SK-N-SH (cell line): ENCODE measurements around the gene ZNF469. TPM values are rescaled to one million over a fixed set of nuclear protein-coding genes. Genes with fewer than 3 reads are reported as not detected.

Experiments
- CTCF ChIA-PET: fragments of 300-600, 350-600 bp; formaldehyde crosslinking; extraction: SDS; loops from one replicate; lab custom pipeline; 2021; lab: Yijun Ruan, JAX
- POLR2A ChIA-PET: fragments of 350-600 bp; sonication (Branson Sonifier 250); formaldehyde crosslinking; extraction: SDS; loops from one replicate; lab custom pipeline; 2020; ENCODE audit warnings: antibody characterized with exemption, inconsistent platforms; lab: Yijun Ruan, JAX
- DNase-seq: peaks from one replicate; pipeline ENCODE4 v3.0.0; 2012
- H2AFZ ChIP-seq: fragments of 200-600 bp; sonication (generic); 2 replicates; pipeline ENCODE4 v1.8.1; 2016; ENCODE audit warnings: antibody characterized with exemption, mild to moderate bottlenecking, low read depth
- H3F3A ChIP-seq: fragments of 200-600 bp; sonication (generic); replicated peaks from 2 replicates; pipeline ENCODE3; 2016; ENCODE audit warnings: antibody characterized with exemption, mild to moderate bottlenecking; ENCODE audit not compliant: insufficient read depth
- H3K27ac ChIP-seq, 2 experiments: fragments of 200-500 bp in 1 of 2; fragments of 200-600 bp in 1 of 2; sonication (Bioruptor generic) in 1 of 2; sonication (generic), shearing (Covaris generic) in 1 of 2; 2 replicates each; pipeline versions ENCODE4 v1.5.1 to v1.6.1; 2014 to 2016; ENCODE audit warnings: low read depth in 2 of 2, inconsistent platforms in 1 of 2, low read length in 1 of 2, mild to moderate bottlenecking in 1 of 2, mixed read lengths in 1 of 2
- H3K27me3 ChIP-seq: fragments of 200-600 bp; sonication (generic), shearing (Covaris generic); 2 replicates; pipeline ENCODE4 v1.6.1; 2016; ENCODE audit warnings: mixed run types; ENCODE audit not compliant: insufficient read depth
- H3K36me3 ChIP-seq, 2 experiments: fragments of 200-500 bp in 1 of 2; fragments of 200-600 bp in 1 of 2; sonication (Bioruptor generic) in 1 of 2; sonication (generic) in 1 of 2; replicated peaks in 1 of 2; 2 replicates each; pipeline versions ENCODE3 to v1.5.1; 2014 to 2016; ENCODE audit warnings: low read length in 1 of 2, mild to moderate bottlenecking in 1 of 2; ENCODE audit not compliant: insufficient read depth in 2 of 2, control insufficient read depth in 1 of 2
- H3K4me1 ChIP-seq, 2 experiments: fragments of 200-500 bp in 1 of 2; fragments of 200-600 bp in 1 of 2; sonication (Bioruptor generic) in 1 of 2; sonication (generic), shearing (Covaris generic) in 1 of 2; 2 replicates each; pipeline versions ENCODE4 v1.5.1 to v1.6.1; 2014 to 2016; ENCODE audit warnings: low read depth in 1 of 2, low read length in 1 of 2, mixed run types in 1 of 2; ENCODE audit not compliant: insufficient read depth in 2 of 2, control insufficient read depth in 1 of 2
- H3K4me2 ChIP-seq: fragments of 200-600 bp; sonication (generic), shearing (Covaris generic); 2 replicates; pipeline ENCODE4 v1.6.1; 2017; ENCODE audit warnings: mixed run types
- H3K4me3 ChIP-seq, 2 experiments: fragments of 200-500 bp in 1 of 2; fragments of 200-600 bp in 1 of 2; sonication (Bioruptor generic) in 1 of 2; sonication (generic), shearing (Covaris generic) in 1 of 2; 2 replicates each; pipeline versions ENCODE4 v1.5.1 to v1.8.1; 2014 to 2016; ENCODE audit warnings: low read depth in 2 of 2, inconsistent platforms in 1 of 2, low read length in 1 of 2, mild to moderate bottlenecking in 1 of 2, mixed read lengths in 1 of 2, moderate library complexity in 1 of 2
- H3K79me2 ChIP-seq: fragments of 200-600 bp; sonication (generic); 2 replicates; pipeline ENCODE4 v1.8.1; 2017; ENCODE audit warnings: mild to moderate bottlenecking; ENCODE audit not compliant: insufficient read depth
- H3K9ac ChIP-seq: fragments of 200-600 bp; sonication (generic); 2 replicates; pipeline ENCODE4 v1.6.1; 2017; ENCODE audit warnings: mixed run types
- H3K9me2 ChIP-seq: fragments of 200-600 bp; sonication (generic); 2 replicates; pipeline ENCODE4 v1.6.1; 2017; ENCODE audit warnings: mixed run types
- H3K9me3 ChIP-seq: fragments of 200-600 bp; sonication (generic); 2 replicates; pipeline ENCODE4 v1.6.1; 2017; ENCODE audit warnings: mixed run types, mild to moderate bottlenecking, moderate library complexity
- H4K20me1 ChIP-seq: fragments of 200-600 bp; sonication (generic); 2 replicates; pipeline ENCODE4 v1.6.1; 2017; ENCODE audit warnings: mild to moderate bottlenecking, mixed run types; ENCODE audit not compliant: insufficient read depth
- ELF1 ChIP-seq: IDR thresholded peaks from 2 replicates; pipeline ENCODE4 v1.4.0; 2012
- EZH2phosphoT487 ChIP-seq: fragments of 200-600 bp; sonication (generic); IDR thresholded peaks from 2 replicates; pipeline ENCODE4 v1.6.1; 2017; ENCODE audit warnings: low read depth, mixed run types, mild to moderate bottlenecking, antibody characterized with exemption, moderate library complexity, borderline replicate concordance
- FOSL2 ChIP-seq: IDR thresholded peaks from 2 replicates; pipeline ENCODE4 v1.4.0; 2012; ENCODE audit warnings: low read depth, mild to moderate bottlenecking, moderate library complexity, borderline replicate concordance
- FOXM1 ChIP-seq: IDR thresholded peaks from 2 replicates; pipeline ENCODE4 v1.4.0; 2012; ENCODE audit warnings: low read depth, mild to moderate bottlenecking
- IRF3 ChIP-seq: fragments of 150-350 bp; IDR thresholded peaks from 2 replicates; pipeline ENCODE4 v1.6.1; 2016; ENCODE audit warnings: mild to moderate bottlenecking, low read depth, low read length
- JUND ChIP-seq: IDR thresholded peaks from 2 replicates; pipeline ENCODE4 v1.4.0; 2012
- MEF2A ChIP-seq: IDR thresholded peaks from 2 replicates; pipeline ENCODE4 v1.4.0; 2012; ENCODE audit warnings: low read depth, borderline replicate concordance
- MXI1 ChIP-seq: IDR thresholded peaks from 2 replicates; pipeline ENCODE4 v1.6.1; 2012; ENCODE audit warnings: mild to moderate bottlenecking, low read depth, low read length, improper control_type of control experiment
- NFIC ChIP-seq: IDR thresholded peaks from 2 replicates; pipeline ENCODE4 v1.4.0; 2012; ENCODE audit warnings: borderline replicate concordance
- NRF1 ChIP-seq: IDR thresholded peaks from 2 replicates; pipeline ENCODE4 v1.6.1; 2012; ENCODE audit warnings: low read depth, mild to moderate bottlenecking, low read length
- POLR2AphosphoS5 ChIP-seq: IDR thresholded peaks from 2 replicates; pipeline ENCODE4 v1.6.1; 2012; ENCODE audit warnings: low read depth, low read length
- RAD21 ChIP-seq: IDR thresholded peaks from 2 replicates; pipeline ENCODE4 v1.6.1; 2012; ENCODE audit warnings: mild to moderate bottlenecking, low read length
- RFX5 ChIP-seq: IDR thresholded peaks from 2 replicates; pipeline ENCODE4 v1.6.1; 2012; ENCODE audit warnings: mild to moderate bottlenecking, improper control_type of control experiment, low read length
- SIN3A ChIP-seq: IDR thresholded peaks from 2 replicates; pipeline ENCODE4 v1.6.1; 2012; ENCODE audit warnings: low read depth, mild to moderate bottlenecking, low read length, moderate library complexity, borderline replicate concordance
- SMC3 ChIP-seq: IDR thresholded peaks from 2 replicates; pipeline ENCODE4 v1.6.1; 2012; ENCODE audit warnings: low read depth, low read length, improper control_type of control experiment
- TAF1 ChIP-seq: IDR thresholded peaks from 2 replicates; pipeline ENCODE4 v1.6.1; 2012; ENCODE audit warnings: low read depth, mild to moderate bottlenecking, low read length, moderate library complexity, borderline replicate concordance
- TCF12 ChIP-seq: IDR thresholded peaks from 2 replicates; pipeline ENCODE4 v1.4.0; 2012
- TEAD4 ChIP-seq: IDR thresholded peaks from 2 replicates; pipeline ENCODE4 v1.4.0; 2012; ENCODE audit warnings: mild to moderate bottlenecking, borderline replicate concordance; ENCODE audit not compliant: insufficient read depth
- USF2 ChIP-seq: fragments of 150-350 bp; IDR thresholded peaks from 2 replicates; pipeline ENCODE4 v1.6.1; 2017; ENCODE audit warnings: antibody characterized with exemption, low read length, low read depth, borderline replicate concordance
- YY1 ChIP-seq: IDR thresholded peaks from 2 replicates; pipeline ENCODE4 v1.4.0; 2012; ENCODE audit warnings: low read depth, mild to moderate bottlenecking
- WGBS: methylation state at CpG from one replicate; pipeline ENCODE4 v1.1.6; 2017; ENCODE audit warnings: low lambda C conversion rate; 5-methylcytosine and 5-hydroxymethylcytosine counted together
- polyA plus RNA-seq, 3 experiments: library from polyadenylated mRNA; depleted of rRNA; stranded (reverse); fragments of >200 nt; gene quantifications; 2 replicates each; pipeline ENCODE4 v1.2.3, GENCODE V29; 2012
- TF ChIP-seq, protein P1 (sequence below): IDR thresholded peaks from 2 replicates; pipeline ENCODE4 v1.4.0; 2012; ENCODE audit warnings: low read depth, borderline replicate concordance
- TF ChIP-seq, protein P2 (sequence below): IDR thresholded peaks from 2 replicates; pipeline ENCODE4 v1.4.0; 2012; ENCODE audit warnings: low read depth

Gene ZNF469
- polyA plus RNA-seq, 1 of the 3 experiments (the other 2 are of a cell fraction) = 0.56 TPM

GRCh38 chr16:88337021-88337420 is 45.7 kb upstream of the ZNF469 start:
- WGBS = 94% methylated on average over 8 of the region's 8 CpGs

GRCh38 chr16:88337538-88337937 is 45.2 kb upstream of the ZNF469 start:
- Histone ChIP-seq H3K9me3 (no peaks in the 10 kb centered on the region), H3K4me3 (no peak overlapping the region), H3F3A (peaks cover 19% of the 10 kb centered on the region), H2AFZ (no peak overlapping the region), H4K20me1 (no peaks in the 10 kb centered on the region), H3K36me3 (no peaks in the 10 kb centered on the region), H3K4me2 (no peak overlapping the region), H3K9ac (no peak overlapping the region), H3K9me2 (no peaks in the 10 kb centered on the region), H3K79me2 (no peaks in the 10 kb centered on the region), H3K27me3 (no peaks in the 10 kb centered on the region), H3K4me1 (peaks cover 15 to 24% of the 10 kb centered on the region in 2 experiments; a peak in 3 of 4 replicates), H3K27ac (no peak overlapping the region)
- ChIA-PET CTCF (no interaction called here), POLR2A (no interaction called here)
- WGBS = 91% methylated on average over 13 of the region's 13 CpGs
- no peak for DNase-seq
- TF ChIP-seq POLR2AphosphoS5 = no peak
- TF ChIP-seq NFIC = no peak
- TF ChIP-seq TCF12 = no peak
- TF ChIP-seq RAD21 = no peak
- no peak for TF ChIP-seq MEF2A
- TF ChIP-seq USF2 = no peak
- no peak for TF ChIP-seq MXI1
- no peak for TF ChIP-seq RFX5
- TF ChIP-seq EZH2phosphoT487 = no peak
- TF ChIP-seq FOXM1 = no peak
- no peak for TF ChIP-seq TAF1
- no peak for TF ChIP-seq FOSL2
- no peak for TF ChIP-seq SIN3A
- no peak for TF ChIP-seq SMC3
- TF ChIP-seq TEAD4 = no peak
- TF ChIP-seq ELF1 = no peak

More at GRCh38 chr16:88337021-88337420, 45.7 kb upstream of the ZNF469 start:
- no peaks in the 10 kb centered on the region for H3K79me2 ChIP-seq
- DNase-seq = no peak
- H3K36me3 ChIP-seq = no peaks in the 10 kb centered on the region
- peaks cover 18 to 29% of the 10 kb centered on the region in 2 experiments; a peak in 3 of 4 replicates for H3K4me1 ChIP-seq
- CTCF ChIA-PET = no interaction called here
- no peaks in the 10 kb centered on the region for H3K9me2 ChIP-seq
- no peak overlapping the region for H2AFZ ChIP-seq
- no peaks in the 10 kb centered on the region for H3K9me3 ChIP-seq
- H3F3A ChIP-seq = peaks cover 20% of the 10 kb centered on the region
- no peak overlapping the region; a peak in 1 of 4 replicates for H3K27ac ChIP-seq
- TF ChIP-seq NRF1 = no peak
- TF ChIP-seq, protein P1, sequence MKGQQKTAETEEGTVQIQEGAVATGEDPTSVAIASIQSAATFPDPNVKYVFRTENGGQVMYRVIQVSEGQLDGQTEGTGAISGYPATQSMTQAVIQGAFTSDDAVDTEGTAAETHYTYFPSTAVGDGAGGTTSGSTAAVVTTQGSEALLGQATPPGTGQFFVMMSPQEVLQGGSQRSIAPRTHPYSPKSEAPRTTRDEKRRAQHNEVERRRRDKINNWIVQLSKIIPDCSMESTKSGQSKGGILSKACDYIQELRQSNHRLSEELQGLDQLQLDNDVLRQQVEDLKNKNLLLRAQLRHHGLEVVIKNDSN = no peak
- TF ChIP-seq RFX5 = no peak
- no peak for TF ChIP-seq NFIC
- no peak for TF ChIP-seq ELF1
- TF ChIP-seq JUND = no peak
- TF ChIP-seq, protein P2, sequence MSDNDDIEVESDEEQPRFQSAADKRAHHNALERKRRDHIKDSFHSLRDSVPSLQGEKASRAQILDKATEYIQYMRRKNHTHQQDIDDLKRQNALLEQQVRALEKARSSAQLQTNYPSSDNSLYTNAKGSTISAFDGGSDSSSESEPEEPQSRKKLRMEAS = no peak
- TF ChIP-seq IRF3 = no peak
- TF ChIP-seq YY1 = no peak
- no peak for TF ChIP-seq USF2
- no peaks in the 10 kb centered on the region for H3K27me3 ChIP-seq
- H3K9ac ChIP-seq = no peak overlapping the region
- POLR2A ChIA-PET = no interaction called here
- no peaks in the 10 kb centered on the region for H4K20me1 ChIP-seq
- H3K4me3 ChIP-seq = no peak overlapping the region
- H3K4me2 ChIP-seq = no peak overlapping the region
